SIG-M5 (cell line): ENCODE measurements around the gene METTL26.

ENCODE experiments used
- DNase-seq: peaks from one replicate; lab custom pipeline; 2025; lab: John Stamatoyannopoulos, UW

Gene METTL26

DNA sequence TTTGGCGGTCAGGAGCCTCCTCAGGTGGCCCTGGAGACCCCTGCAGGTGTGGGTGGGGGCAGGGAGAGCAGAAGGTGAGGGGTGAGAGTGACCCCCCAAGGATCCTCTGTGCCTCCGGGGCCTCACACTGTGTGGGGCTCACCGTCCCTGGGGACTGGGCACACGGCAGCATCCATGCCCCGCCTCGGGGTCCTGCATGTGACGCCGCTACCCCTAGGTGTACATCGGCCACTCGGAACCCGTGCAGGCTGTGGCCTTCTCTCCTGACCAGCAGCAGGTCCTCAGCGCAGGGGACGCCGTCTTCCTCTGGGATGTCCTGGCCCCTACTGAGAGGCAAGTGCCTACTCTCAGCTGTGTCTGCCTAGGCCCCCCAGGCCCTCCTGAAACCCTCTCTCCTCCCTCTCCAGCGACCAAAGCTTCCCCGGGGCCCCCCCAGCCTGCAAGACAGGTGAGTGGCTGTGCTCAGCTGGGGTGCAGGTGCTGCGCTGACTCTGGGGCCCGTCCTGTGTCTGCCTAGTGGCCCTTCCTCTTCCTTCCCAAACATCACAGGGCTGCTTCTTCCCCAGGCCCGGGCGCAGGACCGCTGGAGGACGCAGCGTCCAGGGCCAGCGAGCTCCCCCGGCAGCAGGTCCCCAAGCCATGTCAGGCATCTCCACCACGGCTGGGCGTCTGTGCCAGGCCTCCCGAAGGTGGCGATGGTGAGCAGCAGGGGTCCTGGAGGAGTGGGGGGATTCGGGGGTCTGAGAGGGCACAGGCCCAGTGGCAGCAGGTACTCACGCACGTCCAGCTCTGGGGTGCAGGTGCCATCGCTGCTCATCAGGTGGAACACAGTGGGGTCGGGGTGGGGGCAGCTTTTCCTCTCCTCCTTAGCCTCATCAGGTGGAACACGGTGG is 22.8 kb upstream of the METTL26 start:
- DNase-seq: no peak

DNA sequence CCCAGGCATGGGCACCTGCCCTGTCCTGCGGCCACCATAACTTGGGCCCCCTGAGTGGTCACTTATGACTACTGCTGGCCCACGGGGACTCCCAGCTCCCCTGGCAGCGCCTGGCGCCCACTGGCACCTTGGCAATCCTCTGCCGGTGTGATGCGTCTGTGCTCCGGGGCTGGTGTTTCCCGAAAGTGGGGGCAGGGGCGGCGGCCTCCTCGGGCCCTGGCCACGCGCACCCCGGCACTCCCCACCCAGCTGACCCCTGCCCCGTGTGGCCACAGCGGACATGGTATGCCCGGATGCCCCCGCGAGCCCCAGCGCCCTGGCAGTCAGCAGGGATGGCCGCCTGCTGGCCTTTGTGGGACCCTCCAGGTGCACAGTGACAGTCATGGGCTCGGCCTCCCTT is 21.4 kb upstream of the METTL26 start:
- DNase-seq: no peak

DNA sequence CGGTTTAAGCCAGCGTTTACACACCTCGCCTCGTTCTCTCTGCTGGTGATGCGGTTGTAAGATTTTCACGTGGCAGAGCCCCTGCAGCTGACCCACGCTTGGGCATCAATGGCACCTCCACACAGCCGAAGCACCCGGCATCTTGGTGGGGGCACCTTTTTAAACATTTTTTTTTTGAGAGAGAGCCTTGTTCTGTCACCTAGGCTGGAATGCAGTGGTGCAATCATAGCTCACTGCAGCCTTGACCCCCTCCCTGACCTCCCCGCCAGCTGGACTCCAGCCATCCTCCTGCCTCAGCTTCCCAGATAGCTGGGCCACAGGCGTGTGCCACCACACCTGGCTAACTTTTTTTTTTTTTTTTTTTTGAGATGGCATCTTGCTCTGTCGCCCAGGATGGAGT is 17.9 kb upstream of the METTL26 start:
- DNase-seq: no peak

DNA sequence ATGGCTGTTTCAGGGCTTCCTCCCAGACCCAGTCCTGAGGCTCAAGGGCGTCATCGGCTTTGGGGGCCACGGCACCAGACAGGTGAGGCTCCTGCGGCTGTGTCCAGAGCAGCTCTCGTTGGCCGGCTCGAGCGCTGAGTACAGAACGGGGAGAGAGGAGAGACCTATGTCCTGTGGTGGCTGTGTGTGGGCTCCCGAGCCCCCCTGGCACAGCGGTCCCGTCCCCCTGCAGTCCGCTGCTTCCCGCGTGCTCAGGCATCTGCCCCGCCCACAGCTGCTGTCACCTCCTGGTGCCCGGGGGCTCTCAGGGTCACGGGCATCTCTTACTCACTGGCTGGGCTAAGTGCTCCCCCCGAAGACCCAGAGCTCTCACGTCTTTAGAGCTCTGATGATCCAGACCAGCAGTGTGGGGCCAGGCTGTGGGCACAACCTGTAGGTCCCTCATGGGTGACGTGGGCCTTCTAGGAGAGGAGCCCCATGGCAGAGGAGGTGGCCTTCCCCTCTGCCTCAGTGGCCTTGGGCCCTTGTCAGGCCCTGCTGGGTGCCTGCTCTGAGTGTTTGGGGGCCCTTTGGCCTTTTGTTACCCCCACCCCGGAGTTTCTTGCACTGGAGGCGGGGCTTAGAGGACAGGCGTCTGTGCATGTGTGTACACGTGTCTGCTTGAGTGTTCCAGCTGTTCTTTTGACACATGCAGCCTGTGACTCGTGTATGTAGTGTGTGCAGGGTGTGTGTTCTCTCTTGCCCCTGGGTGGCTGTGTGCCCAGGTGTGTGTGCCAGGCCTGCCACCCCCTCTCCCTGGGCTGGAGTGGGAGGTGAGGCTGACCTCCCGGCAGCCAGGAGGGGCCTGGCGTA is 16.6 kb upstream of the METTL26 start:
- DNase-seq: no peak

DNA sequence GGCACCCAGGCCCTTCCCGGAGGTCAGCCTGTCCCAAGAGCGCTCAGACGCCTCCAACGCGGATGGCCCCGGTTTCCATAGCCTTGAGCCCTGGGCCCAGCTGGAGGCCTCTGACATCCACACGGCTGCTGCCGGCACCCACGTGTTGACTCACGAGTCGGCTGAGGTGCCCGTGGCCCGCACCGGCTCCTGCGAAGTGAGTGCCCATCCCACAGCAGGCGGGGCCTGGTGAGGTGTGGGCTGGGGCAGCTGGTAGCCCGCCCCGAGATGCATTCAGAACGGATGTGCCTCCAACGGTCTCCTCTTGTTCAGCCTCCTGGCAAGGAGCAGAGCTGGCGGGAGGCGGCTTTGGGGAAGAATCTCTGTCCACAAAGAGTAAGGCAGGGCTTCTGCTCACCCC is 15.7 kb upstream of the METTL26 start:
- no peak for DNase-seq

DNA sequence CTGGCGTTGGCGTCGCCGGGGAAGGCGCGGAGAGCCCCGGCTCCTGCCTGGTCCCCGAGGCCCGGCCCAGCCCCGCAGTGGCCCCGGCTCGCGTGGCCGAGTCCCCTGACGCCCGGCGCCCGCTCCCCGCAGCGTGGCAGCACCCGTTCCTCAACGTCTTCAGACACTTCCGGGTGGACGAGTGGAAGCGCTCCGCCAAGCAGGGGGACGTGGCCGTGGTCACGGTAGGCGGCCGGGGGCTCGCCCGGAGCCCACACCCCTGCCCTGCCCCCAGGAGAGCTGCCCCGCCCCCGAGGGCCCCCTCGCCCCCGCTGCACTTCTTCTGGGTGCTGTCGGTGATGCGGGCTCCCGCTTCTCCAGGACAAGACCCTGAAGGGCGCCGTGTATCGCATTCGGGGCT is 13.5 kb upstream of the METTL26 start:
- DNase-seq: no peak

DNA sequence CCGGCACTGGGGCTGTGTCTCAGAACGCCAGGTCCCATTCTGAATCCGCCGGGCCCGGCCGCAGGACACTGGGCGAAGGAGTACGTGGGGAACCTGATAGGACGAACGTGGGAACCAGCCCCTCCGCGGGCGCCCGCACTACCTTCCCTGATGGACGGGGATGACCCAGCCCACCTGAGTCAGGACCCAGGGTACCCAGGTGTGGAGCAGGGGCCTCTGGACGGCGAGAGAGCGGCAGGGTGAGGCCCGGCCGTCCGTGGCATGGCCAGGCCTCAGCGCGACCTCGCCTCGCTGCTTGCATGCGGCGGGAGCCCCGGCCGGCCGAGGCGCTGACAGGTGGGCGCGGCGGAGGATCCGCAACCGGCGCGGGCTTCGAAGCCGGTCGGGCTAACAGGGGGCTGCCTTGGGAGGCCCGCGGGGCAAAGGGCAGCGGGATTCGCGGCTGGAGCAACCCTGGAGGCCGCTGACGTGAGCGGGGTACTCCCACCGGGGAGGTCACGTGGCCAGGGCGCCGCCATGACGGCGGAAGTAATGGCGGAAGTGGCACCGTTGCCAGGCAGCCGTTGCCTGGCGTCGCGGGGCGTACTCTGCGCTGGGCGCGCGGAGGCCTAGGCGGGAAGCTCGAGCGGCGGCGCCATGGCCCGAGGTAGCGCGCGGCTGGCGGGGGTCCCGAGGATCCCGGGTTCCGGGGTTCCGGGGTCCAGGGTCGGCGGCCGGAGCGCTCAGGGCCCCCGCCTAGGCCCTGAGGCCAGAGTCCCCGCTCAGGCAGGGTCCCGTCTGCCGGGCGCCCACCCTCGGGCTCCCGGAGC is 12.9 kb upstream of the METTL26 start, which contains the start of gene WDR90:
TSS of gene WDR90 (plus strand) at position 585 of the 809 bp plus-strand sequence. CDS start at position 637, 52 bp downstream.
- peak; percentile 26 for DNase-seq

DNA sequence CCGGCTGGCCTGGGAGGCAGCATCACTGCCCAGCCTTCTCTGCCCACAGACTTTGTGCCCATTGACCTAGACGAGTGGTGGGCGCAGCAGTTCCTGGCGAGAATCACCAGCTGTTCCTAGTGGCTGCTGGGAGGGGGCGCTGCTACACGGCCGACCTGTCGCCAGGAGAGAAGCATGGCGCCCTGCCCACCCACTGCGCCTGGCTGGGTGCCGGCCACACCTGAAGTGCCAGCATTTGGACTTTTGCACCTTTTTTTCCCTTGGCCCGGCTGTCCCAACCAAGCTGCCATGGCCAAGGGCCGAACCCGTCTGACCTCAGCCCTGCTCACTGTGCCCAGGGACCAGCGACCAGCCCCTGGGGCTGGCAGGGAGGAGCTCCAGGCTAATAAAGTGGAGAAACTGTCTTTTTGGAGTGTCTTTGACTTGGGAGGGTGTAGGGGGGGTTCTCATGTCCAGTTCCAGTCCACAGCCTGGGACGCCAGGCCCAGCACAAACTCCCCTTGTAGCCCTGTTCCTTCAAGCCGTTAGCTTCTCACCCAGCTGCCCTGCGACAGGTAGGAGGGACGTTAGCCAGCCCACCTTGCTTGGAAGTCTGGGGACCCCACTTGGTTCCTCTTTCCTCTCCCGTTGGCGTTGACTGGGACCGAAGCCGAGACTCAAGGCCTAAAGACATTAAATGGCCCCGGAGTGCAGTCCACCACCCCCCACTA is 12.1 kb upstream of the METTL26 start:
- DNase-seq: no peak

DNA sequence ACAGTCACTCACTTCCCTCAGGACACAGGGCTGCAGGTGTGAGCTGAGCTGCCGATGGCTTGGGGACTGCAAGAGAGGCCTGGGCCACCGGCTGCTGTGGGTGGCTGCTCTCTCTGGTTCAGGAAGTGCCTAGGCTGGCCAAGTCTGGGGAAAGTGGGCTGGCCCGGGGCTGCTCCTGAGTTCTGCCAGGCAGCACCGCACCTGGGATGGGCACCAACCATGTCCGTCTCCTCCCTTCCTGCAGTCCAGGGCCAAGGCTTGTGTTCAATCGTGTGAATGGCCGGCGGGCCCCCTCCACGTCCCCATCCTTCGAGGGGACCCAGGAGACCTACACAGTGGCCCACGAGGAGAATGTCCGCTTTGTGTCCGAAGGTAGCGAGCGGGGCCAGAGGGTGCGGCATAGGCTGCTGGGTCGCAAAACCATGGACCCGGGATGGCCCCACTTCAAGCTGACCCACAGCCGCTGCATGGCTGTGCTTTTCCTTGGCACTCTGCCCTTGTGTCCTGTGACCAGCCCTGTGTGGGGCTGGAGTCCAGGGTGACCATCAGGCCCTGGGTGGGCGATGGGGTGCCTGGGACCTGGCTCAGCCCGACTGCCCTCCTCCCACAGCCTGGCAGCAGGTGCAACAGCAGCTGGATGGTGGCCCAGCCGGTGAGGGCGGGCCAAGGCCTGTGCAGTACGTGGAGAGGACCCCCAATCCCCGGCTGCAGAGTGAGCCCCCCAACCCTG is 11.2 kb upstream of the METTL26 start:
- DNase-seq: no peak

DNA sequence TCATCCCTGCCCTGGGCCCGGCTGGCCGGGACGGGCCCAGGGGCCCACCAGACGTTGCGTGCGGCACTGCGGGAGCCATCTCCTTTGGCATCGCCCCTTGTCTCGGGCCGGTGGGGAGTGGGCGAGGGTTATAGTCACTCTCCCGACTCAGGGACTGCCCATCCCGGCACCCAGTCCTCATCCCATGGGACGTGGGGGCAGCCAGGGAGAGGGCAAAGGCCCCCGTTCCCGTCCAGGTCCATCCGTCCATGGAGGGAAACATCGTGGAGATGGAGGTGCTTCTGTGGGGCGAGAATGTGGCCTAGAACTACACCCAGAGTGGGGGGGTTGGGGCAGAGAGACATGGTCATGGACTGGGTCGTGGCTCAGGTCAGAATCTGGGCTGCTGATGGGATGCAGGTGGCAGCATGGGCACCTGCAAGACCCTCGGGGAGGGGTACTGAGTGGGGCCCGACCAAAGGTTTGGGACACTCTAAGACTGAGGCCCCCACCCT is 10.6 kb upstream of the METTL26 start:
- DNase-seq: no peak

DNA sequence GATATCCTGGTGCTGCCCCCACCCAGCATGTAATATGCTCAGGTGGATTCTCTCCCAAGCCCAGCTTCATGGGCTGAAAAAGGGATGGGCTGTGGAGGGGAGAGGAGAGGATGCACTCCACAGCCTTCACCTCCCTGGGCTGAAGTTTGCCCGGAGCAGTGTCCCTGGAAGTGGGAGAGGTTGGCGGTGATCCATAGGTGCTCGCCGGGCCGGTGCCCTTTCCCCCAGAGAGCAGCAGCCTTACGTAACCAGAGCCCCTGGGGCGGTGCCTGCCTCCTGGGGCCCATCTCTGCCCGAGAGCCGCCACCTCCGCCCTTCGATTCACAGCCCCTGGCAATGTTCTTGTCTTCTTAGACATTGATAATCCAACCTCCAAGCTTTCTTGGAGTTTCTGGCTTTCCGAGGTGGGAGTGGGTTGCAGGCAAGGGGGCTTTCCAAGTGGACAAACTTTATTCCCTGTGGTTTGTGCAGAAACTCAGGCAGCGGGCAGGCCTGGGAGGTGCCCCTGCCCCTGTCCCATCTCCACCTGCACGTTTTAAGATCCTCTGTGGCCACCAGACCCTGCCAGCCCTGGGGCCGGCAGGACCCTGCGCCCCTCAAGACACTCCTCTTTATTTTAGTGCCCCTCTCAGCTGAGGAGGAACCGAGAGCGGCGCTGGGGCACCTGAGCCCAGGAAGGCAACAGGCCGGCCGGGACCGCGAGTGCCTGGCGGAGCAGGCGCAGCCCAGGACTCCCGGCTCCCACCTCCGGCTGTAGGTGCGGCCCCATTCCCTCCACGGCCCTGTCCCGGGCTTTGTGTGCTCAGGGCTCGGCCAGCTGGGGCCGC is 10.0 kb upstream of the METTL26 start:
- DNase-seq: no peak

DNA sequence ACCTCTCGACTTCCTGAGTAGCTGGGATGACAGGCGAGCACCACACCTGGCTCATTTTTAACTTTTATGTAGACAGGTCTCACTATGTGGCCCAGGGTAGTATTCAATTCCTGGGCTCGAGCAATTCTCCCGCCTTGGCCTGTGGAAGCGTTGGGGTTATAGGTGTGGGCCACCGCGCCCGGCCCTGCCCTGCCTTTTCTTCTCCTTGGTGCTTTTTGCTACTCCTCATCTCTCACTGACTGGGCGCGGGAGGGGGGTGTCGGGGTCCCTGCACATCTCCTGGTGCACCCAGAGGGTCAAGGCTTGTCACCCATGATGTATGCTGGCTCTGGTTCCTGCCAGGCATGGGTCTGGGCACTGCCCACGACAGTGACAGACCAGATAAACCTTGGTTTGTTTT is 8.5 kb upstream of the METTL26 start:
- DNase-seq: no peak

DNA sequence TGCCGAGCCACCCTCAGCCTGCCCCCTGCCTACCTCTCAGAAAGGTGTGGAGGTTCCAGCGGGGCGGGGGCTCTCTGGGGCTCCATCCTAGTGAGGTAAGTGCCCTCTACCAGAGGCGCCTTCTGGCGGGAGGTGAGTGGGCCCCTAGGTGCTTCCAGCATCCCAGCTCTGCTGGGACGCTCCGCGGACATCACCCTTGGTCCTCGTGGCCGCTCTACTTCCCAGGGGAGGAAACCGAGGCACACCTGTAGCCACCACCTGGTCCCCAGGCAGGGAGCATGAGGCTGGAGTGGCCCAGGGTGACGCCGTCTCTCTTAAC is 6.9 kb upstream of the METTL26 start:
- no peak for DNase-seq

DNA sequence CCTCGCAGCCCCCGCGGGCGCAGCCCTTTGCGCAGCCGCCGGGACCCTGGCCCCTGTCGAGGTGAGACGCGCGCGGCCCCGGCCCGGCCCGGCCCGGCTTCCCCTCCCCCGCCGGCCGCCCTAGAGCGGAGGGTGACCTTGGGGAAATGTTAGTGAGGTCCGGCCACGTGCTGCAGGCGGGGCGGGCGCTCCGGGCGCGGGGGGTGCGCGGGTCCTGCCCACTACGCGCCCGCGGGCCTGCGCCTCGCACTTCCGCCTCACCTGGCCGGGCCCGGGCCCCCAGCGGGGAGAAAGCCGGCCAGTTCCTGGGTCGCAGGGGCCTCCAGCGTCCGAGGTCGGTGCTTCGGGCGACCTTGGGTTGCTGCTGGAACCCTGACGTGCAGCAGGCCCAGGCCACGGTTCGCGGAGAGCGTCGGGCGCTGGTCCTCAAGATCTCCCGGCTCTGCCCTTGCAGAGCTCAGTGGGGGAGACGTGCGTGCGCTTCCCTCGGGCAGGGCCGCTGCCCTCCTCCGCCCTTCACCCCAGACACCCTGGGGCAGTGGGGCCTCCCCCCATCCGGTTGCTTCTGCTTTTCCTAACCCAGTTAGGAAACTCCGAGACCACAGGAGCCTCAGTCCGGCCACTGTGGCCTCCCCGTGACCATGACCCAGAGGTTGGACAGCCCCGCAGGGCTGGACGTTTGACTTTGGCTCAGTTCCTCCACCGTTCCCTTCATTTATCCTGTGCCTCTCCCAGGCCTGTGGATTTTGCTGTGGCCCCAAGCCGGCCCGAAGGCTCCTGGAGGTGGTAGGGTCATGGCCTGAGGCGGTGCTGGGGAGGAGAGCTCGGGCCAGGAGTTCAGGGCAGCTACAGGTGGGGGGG is 6.3 kb upstream of the METTL26 start:
- no peak for DNase-seq

DNA sequence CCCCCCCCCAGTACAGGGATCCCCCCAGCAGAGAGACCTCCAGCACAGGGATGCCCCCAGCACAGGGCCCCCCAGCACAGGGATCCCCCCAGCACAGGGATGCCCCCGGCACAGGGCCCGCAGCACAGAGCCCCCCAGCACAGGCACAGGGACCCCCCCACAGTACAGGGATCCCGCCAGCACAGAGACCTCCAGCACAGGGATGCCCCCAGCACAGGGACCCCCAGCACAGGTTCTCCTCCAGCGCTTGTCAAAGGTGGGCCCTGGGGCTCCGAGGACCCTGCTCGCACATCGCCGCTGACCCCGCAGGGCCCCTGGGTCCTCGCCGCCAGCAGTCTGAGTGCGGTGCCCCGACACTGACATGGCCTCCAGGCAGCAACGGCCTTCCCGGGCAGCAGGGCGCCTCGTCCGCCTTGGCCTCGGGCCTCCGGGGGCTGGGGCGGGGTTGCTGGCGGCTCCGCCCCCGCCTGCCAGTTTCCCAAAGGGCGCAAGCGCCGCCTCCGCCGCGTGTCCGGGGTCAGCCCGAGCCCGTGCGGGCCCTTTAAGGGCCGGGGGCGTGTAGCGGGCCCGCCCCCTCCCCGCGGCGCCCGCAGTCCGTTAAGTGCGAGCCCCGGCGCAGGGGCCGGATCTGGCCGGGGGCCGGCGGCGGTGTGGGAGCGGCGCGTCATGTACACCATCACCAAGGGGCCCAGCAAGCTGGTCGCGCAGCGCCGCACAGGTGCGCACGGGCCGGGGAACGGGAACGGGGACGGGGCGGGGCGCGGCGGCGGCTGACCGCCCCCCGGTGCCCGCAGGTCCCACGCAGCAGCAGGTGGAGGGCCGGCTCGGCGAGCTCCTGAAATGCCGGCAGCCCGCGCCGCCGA is 5.5 kb upstream of the METTL26 start, which contains the start of gene MCRIP2:
TSS of gene MCRIP2 (plus strand) at position 503 of the 863 bp plus-strand sequence. CDS start at position 667, 164 bp downstream.
- DNase-seq: peak; percentile 7

DNA sequence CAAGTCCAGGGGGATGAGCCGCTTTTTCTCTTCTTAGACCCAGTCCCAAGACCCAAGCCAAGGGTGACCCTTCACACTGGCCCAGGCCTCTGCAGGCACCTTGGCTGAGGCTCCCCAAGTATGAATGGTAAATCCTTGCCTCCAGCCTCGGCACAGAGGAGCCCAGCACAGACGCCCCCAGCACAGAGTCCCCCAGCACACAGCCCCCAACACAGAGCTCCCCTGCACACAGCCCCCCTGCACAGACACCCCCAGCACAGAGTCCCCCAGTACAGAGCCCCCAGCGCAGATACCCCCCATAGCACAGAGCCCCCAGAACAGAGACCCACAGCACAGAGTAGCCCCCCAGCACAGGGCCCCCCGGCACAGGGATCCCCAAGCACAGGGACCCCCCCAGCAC is 4.5 kb upstream of the METTL26 start:
- DNase-seq: no peak

DNA sequence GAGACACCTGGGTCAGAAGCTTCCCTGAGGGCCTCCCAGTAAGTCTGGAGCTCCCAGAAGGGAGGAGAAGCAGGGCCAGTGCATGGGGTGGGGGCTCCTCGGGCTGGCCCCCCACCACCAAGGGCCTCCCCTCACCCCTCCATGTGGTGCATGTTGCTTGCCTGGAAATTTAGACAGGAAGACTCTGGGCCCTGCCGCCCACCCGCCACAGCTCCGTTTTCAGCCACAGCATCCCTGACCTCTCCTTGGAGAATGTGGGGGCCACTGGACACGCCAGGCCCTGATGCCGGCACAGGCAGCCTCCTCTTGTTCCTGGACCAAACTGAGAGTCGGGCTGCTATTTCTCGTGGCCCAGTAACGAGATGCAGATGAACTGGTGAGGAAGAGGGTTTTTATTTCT is 2.7 kb upstream of the METTL26 start:
- no peak for DNase-seq

DNA sequence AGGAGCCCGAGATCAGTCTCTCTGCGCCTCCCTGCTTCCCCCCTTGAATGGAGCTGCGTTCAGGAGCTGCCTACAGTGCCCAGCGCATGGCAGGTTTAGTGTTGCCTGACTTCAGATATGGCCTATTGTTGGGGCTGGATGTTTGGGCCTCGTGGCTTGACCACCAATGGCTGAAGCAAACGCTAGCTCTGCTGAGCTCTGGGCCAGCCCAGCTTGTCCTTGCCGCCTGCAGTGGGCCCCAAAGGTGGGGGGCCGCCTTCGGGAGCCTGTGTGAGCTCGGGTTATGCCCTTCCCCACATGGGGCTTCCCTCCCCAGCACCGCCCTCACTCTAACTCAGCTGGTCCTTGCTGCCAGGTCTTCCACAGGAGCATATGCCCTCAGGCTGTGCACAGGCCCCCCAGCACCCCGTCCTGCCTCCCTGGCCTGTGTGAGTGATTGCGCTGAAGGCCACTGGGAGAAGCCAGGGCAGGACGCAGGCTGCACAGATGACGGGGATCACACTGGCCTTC is 2.0 kb upstream of the METTL26 start:
- DNase-seq: no peak
